Spinal cord (tissue), 10 donors: ENCODE results near the gene SMAD7. TPM values are rescaled to one million over a fixed set of nuclear protein-coding genes. Genes with fewer than 3 reads are reported as not detected.

Experiments
- DNase-seq, 6 donors: peaks; one replicate each; pipeline versions ENCODE4 v3.0.0 to v3.0.0-alpha.2; 2013 to 2015; ENCODE audit warnings: low spot score in 6 of 6, low read depth in 4 of 6
- H3K27ac ChIP-seq: one replicate; pipeline ENCODE4 v1.5.1; 2013; ENCODE audit warnings: low read depth, low read length, control low read depth
- H3K27me3 ChIP-seq: one replicate; pipeline ENCODE4 v1.6.1; 2013; ENCODE audit warnings: low read length; ENCODE audit not compliant: control insufficient read depth, insufficient read depth
- H3K36me3 ChIP-seq: one replicate; pipeline ENCODE4 v1.6.1; 2013; ENCODE audit warnings: low read length; ENCODE audit not compliant: control insufficient read depth, insufficient read depth
- H3K4me1 ChIP-seq: one replicate; pipeline ENCODE4 v1.6.1; 2013; ENCODE audit warnings: low read length; ENCODE audit not compliant: control insufficient read depth, insufficient read depth
- H3K4me3 ChIP-seq: one replicate; pipeline ENCODE4 v1.5.1; 2013; ENCODE audit warnings: low read depth, low read length, control low read depth
- H3K9me3 ChIP-seq: one replicate; pipeline ENCODE4 v1.6.1; 2013; ENCODE audit warnings: low read length; ENCODE audit not compliant: control insufficient read depth, insufficient read depth
- WGBS: methylation state at CpG from one replicate; pipeline ENCODE4 v1.1.5; 2013; ENCODE audit warnings: missing lambda C conversion rate; ENCODE audit not compliant: insufficient coverage; 5-methylcytosine and 5-hydroxymethylcytosine counted together
- polyA plus RNA-seq, 2 donors: library from polyadenylated mRNA; unstranded; fragments of 120-200 nt; gene quantifications; one replicate each; pipeline ENCODE4 v1.2.1, GENCODE V29; 2013; ENCODE audit not compliant: insufficient read length in 2 of 2
- total RNA-seq, 2 donors: library from RNA; depleted of rRNA in 1 of 2; stranded (reverse); fragments of 120-200 nt in 1 of 2; fragments of >200 nt in 1 of 2; gene quantifications; one replicate each; pipeline versions ENCODE4 v1.2.3 to v1.2.4, GENCODE V29; 2013 to 2014
- donor health status: healthy.

Gene SMAD7
- total and polyA plus RNA-seq, 4 donors = 18.5 to 28.8 (median 21.8) TPM

GRCh38 chr18:48910972-48911545 lies 39.7 kb downstream of the SMAD7 start:
- Histone ChIP-seq H3K27ac (no peak overlapping the region), H3K4me1 (peaks cover 10% of the 10 kb centered on the region), H3K27me3 (no peaks in the 10 kb centered on the region), H3K4me3 (no peak overlapping the region), H3K36me3 (no peaks in the 10 kb centered on the region), H3K9me3 (no peaks in the 10 kb centered on the region)
- 81% methylated on average over 16 of the region's 17 CpGs for WGBS
- DNase-seq = no peak

GRCh38 chr18:48909721-48910120 lies 41.0 kb downstream of the SMAD7 start:
- no peak for DNase-seq
- Histone ChIP-seq H3K4me3 (no peak overlapping the region), H3K36me3 (peaks cover 3% of the 10 kb centered on the region), H3K9me3 (peaks cover 5% of the 10 kb centered on the region), H3K27me3 (no peaks in the 10 kb centered on the region), H3K4me1 (peaks cover 4% of the 10 kb centered on the region), H3K27ac (no peak overlapping the region)
- WGBS = no CpG with 5 or more reads among the region's 6 CpGs

GRCh38 chr18:48908916-48909315 lies 41.8 kb downstream of the SMAD7 start:
- H3K27ac ChIP-seq = no peak overlapping the region
- no peaks in the 10 kb centered on the region for H3K27me3 ChIP-seq
- H3K4me1 ChIP-seq = no peaks in the 10 kb centered on the region
- DNase-seq = no peak
- peaks cover 6% of the 10 kb centered on the region for H3K9me3 ChIP-seq
- WGBS = 70% methylated on average over 2 of the region's 3 CpGs
- peaks cover 3% of the 10 kb centered on the region for H3K36me3 ChIP-seq
- no peak overlapping the region for H3K4me3 ChIP-seq

- Histone ChIP-seq H3K9me3 (peaks cover 6% of the 10 kb centered on the region), H3K4me3 (no peak overlapping the region), H3K4me1 (peaks cover 23% of the 10 kb centered on the region), H3K36me3 (peaks cover 3% of the 10 kb centered on the region), H3K27ac (no peak overlapping the region), H3K27me3 (no peaks in the 10 kb centered on the region)
- no CpG with 5 or more reads among the region's 1 CpG for WGBS
- no peak for DNase-seq
These were observed 45.3 kb downstream of the SMAD7 start for GRCh38 chr18:48905513-48905912.

- H3K4me3 ChIP-seq = no peak overlapping the region
- no peak overlapping the region for H3K27ac ChIP-seq
- peaks cover 3% of the 10 kb centered on the region for H3K36me3 ChIP-seq
- DNase-seq = no peak
- H3K4me1 ChIP-seq = peaks cover 23% of the 10 kb centered on the region
- 83% methylated on average over 2 of the region's 3 CpGs for WGBS
- H3K9me3 ChIP-seq = peaks cover 6% of the 10 kb centered on the region
- no peaks in the 10 kb centered on the region for H3K27me3 ChIP-seq
These were observed 45.8 kb downstream of the SMAD7 start for GRCh38 chr18:48904847-48905394.

GRCh38 chr18:48904091-48904490 lies 46.7 kb downstream of the SMAD7 start:
- H3K27me3 ChIP-seq = no peaks in the 10 kb centered on the region
- 100% methylated on average over 2 of the region's 2 CpGs for WGBS
- peaks cover 6% of the 10 kb centered on the region for H3K9me3 ChIP-seq
- peaks cover 23% of the 10 kb centered on the region for H3K4me1 ChIP-seq
- H3K27ac ChIP-seq = no peak overlapping the region
- H3K36me3 ChIP-seq = peaks cover 3% of the 10 kb centered on the region
- no peak overlapping the region for H3K4me3 ChIP-seq
- no peak for DNase-seq

GRCh38 chr18:48902856-48903601 lies 47.7 kb downstream of the SMAD7 start:
- no peak for DNase-seq
- Histone ChIP-seq H3K9me3 (peaks cover 6% of the 10 kb centered on the region), H3K27ac (peak overlapping the region; percentile 48), H3K4me3 (no peak overlapping the region), H3K27me3 (no peaks in the 10 kb centered on the region), H3K36me3 (peaks cover 3% of the 10 kb centered on the region), H3K4me1 (peaks cover 23% of the 10 kb centered on the region)
- 80% methylated on average over 8 of the region's 8 CpGs for WGBS

- peaks cover 6% of the 10 kb centered on the region for H3K9me3 ChIP-seq
- peaks cover 3% of the 10 kb centered on the region for H3K36me3 ChIP-seq
- no peak overlapping the region for H3K4me3 ChIP-seq
- H3K27ac ChIP-seq = peak overlapping the region; percentile 48
- peaks cover 26% of the 10 kb centered on the region for H3K4me1 ChIP-seq
- no peaks in the 10 kb centered on the region for H3K27me3 ChIP-seq
- DNase-seq = peak in 4 of 6 donors; percentile 67 to 93 (median 76)
- 33% methylated on average over 27 of the region's 27 CpGs for WGBS
These were observed 48.5 kb downstream of the SMAD7 start for GRCh38 chr18:48902023-48902855.

- Histone ChIP-seq H3K36me3 (peaks cover 3% of the 10 kb centered on the region), H3K27me3 (no peaks in the 10 kb centered on the region), H3K27ac (peak overlapping the region; percentile 48), H3K4me1 (peaks cover 31% of the 10 kb centered on the region), H3K4me3 (no peak overlapping the region), H3K9me3 (peaks cover 6% of the 10 kb centered on the region)
- DNase-seq = no peak
- WGBS = 38% methylated on average over 3 of the region's 4 CpGs
These were observed 49.4 kb downstream of the SMAD7 start for GRCh38 chr18:48901145-48902022.
